HG03342 (cell line): Measurements from ENCODE around the gene NCOA4.
"Not testable (repeated sequence)": the region's sequence is repeated elsewhere in the genome, so short reads cannot be mapped to it uniquely, and the experiment has no call there.

Source experiments
- ATAC-seq: cut with Tn5 transposase; IDR thresholded peaks from one replicate; pipeline ENCODE4 v1.9.1; 2021; ENCODE audit warnings: mild to moderate bottlenecking, moderate library complexity; ENCODE audit not compliant: unreplicated experiment

Gene NCOA4

DNA sequence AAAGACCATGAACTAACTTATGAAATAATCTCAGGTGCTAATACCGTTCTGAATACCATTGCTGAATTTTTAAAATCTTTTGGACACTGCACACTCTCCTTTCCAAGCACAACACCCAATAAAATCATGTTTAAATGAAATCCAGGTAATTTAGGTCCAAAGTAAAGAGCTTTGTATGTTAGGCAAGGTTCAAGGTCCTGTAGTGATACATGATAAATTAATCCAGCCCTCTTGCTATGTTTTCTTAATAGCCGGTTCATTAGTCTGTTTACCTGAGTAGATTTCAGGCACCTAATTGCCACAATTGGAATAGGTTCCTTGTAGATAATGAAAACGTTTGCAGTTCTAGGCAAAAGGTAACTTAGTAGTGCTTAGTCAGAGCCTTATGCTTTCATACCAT lies 44.8 kb downstream of the NCOA4 start:
- not testable (repeated sequence) for ATAC-seq

- not testable (repeated sequence) for ATAC-seq
Measured at GRCh38 chr10:45984473-45984872, 46.0 kb downstream of the NCOA4 start.

GRCh38 chr10:45983538-45984186 lies 46.8 kb downstream of the NCOA4 start:
- not testable (repeated sequence) for ATAC-seq

- not testable (repeated sequence) for ATAC-seq
Measured at GRCh38 chr10:45981367-45981766, 49.1 kb downstream of the NCOA4 start.

DNA sequence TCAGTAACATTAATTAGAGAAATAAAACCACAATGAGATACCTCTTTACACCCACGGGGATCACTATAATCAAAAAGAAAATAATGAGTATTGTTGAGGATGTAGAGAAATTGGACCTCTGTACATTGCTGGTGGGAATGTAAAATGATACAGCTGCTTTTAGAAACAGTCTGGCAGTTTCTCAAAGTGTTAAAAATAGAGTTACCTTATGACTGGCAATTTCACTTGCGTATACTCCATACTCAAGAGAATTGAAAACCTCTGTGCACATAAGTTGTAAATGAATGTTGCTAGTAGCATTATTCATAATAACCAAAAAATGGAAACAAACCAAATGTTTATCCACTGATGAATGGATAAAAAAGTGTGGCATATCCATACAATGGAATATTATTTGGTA lies 51.9 kb downstream of the NCOA4 start:
- peak; percentile 58 for ATAC-seq

DNA sequence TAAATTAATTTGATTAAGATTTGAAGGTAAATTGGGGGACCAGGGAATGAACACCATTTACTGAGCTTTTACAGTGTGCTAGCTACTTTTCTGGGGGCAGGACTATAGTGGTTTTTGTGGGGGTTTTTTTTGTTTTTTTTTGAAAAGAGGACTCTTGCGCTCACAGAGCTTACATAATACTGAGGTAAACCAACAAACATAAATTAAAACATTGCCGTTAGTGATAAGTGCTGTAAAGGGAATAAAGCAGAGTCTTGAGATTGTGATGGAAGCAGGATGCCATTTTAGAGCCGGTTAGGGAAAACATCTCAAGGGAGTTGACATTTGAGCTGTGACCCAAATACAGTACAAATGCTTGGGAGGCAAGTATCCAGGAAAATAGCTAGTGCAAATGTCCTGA lies 56.4 kb downstream of the NCOA4 start:
- ATAC-seq = not testable (repeated sequence)

DNA sequence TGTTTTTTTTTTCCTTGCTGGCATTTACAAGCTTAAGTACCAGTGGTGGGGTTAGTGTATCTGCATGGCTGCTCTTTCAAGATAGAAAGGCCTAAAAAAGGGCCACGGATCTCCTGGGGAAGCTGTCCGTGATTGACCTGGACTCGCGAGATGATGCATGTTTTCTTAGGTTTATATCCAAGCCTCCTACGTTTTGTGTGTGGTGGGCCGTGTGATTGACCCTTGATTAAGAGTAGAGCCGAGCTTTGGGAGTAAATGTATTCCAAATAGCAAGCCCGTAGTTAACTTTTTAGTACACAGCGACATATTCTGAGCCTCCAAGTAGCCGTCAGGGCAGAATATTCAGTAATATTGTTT lies 57.6 kb downstream of the NCOA4 start:
- peak; percentile 17 for ATAC-seq

DNA sequence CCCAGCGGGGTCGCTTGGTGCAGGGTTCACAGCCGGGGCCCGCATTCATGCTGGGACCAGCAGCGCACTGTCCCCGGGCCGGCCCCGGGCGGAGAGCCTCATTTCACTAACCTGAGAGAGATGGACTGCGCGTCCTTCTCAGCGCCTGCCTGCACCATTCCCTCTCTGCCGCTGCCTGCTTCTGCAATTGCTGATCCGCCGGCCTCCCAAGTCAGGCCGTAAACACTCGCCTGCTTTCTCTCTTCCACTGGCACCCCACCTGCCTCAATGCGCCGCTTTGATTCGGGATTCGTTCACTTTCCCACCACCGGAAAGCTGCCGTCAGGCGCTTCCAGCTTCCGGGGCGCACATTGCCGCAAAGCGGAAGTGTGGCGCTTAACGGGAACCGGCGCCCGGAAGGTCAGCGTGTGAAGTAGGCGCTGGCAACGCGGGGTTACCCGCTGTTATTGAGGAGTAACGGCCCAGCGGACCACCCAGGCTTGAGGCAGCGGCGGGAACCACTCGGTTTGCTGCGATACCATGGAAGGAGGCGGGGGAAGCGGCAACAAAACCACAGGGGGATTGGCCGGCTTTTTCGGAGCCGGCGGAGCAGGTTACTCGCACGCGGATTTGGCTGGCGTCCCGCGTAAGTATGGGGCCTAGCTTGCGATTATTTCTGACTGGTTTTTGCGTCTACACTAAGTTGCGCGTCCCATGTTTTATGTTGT lies 58.2 kb downstream of the NCOA4 start, which contains the start of gene TIMM23:
Gene TIMM23 (plus strand): TSS at position 384 of the 707 bp plus-strand sequence. CDS start 136 bp downstream, at position 520.
- ATAC-seq = peak; percentile 67

DNA sequence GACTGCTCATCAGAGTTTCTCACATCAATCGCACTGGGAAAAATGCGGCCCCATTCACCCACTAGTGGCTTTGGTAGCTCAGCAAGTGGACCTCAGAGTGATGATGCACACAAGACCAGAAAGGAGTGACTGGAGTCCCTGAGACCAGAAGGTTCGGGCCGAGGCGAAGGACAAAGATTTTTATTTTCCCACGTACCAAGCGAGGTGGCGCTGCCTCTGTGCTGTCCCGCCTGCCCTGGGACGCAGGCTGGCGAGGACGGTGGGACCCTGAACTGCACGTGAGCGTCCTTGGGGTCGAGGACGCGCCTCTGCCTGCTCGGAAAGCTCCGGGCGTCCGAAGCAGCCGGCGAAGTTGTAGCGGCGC lies 58.7 kb downstream of the NCOA4 start:
- peak; percentile 32 for ATAC-seq

GRCh38 chr10:45971019-45971418 lies 59.4 kb downstream of the NCOA4 start:
- ATAC-seq = not testable (repeated sequence)

- ATAC-seq = not testable (repeated sequence)
Measured at GRCh38 chr10:45962686-45963452, 67.6 kb downstream of the NCOA4 start.

DNA sequence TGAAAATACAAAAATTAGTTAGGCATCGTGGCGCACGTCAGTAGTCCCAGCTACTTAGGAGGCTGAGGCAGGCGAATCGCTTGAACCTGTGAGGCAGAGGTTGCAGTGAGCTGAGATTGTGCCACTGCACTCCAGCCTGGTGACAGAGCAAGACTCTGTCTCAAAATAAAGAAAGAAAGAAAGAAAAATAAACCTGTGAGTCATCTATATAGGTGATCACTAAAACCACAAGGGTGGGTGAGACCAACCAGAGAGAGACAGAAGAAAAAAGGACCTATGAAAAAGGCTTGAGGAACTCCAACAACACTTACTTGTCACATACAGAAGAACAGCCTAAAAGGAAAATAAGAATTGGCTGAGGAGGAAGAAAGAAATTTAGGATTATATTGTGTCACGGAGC lies 72.5 kb downstream of the NCOA4 start:
- ATAC-seq = not testable (repeated sequence)

GRCh38 chr10:45956634-45957033 lies 73.8 kb downstream of the NCOA4 start:
- not testable (repeated sequence) for ATAC-seq
